H1 (cell line): ENCODE data around the gene HLF. TPM values are rescaled to one million over a fixed set of nuclear protein-coding genes. Genes with fewer than 3 reads are reported as not detected.

Source experiments
- CTCF ChIA-PET: fragments of 300-600 bp; sonication (Branson Sonifier 250); formaldehyde crosslinking; loops from one replicate; lab custom pipeline; 2021; ENCODE audit not compliant: partially characterized antibody; lab: Charles Lee
- POLR2A ChIA-PET: fragments of 300-600 bp; sonication (Branson Sonifier 250); formaldehyde crosslinking; loops from one replicate; lab custom pipeline; 2021; ENCODE audit warnings: inconsistent platforms; ENCODE audit not compliant: partially characterized antibody; lab: Charles Lee
- DNase-seq, 2 experiments: peaks; one replicate each; pipeline versions ENCODE4 v3.0.0 to v3.0.0-alpha.2; 2010 to 2022; ENCODE audit warnings: low spot score in 2 of 2, low read depth in 1 of 2, mixed read lengths in 1 of 2
- FAIRE-seq: peaks from 2 replicates; lab custom pipeline; 2011; peaks lifted over from hg19 to GRCh38; lab: Jason Lieb, UNC
- H2AFZ ChIP-seq: 2 replicates; pipeline ENCODE4 v1.8.1; 2012; ENCODE audit warnings: low read length, inconsistent platforms
- H2AK5ac ChIP-seq: 2 replicates; pipeline ENCODE4 v1.6.1; 2013; ENCODE audit warnings: low read depth, low read length
- H2BK120ac ChIP-seq: replicated peaks from 2 replicates; pipeline ENCODE3; 2013; ENCODE audit warnings: low read depth, low read length, inconsistent platforms
- H2BK12ac ChIP-seq: 2 replicates; pipeline ENCODE4 v1.6.1; 2013; ENCODE audit warnings: low read depth, low read length
- H2BK15ac ChIP-seq: 2 replicates; pipeline ENCODE4 v1.6.1; 2013; ENCODE audit warnings: low read length
- H2BK20ac ChIP-seq: 2 replicates; pipeline ENCODE4 v1.6.1; 2013; ENCODE audit warnings: low read length
- H2BK5ac ChIP-seq: 2 replicates; pipeline ENCODE4 v1.6.1; 2013; ENCODE audit warnings: low read depth, low read length
- H3K14ac ChIP-seq: 2 replicates; pipeline ENCODE4 v1.6.1; 2013; ENCODE audit warnings: inconsistent platforms; ENCODE audit not compliant: insufficient read length
- H3K18ac ChIP-seq: 2 replicates; pipeline ENCODE4 v1.6.1; 2013; ENCODE audit warnings: low read length; ENCODE audit errors: extremely low read depth
- H3K23ac ChIP-seq: 2 replicates; pipeline ENCODE4 v1.6.1; 2013; ENCODE audit warnings: inconsistent platforms; ENCODE audit not compliant: insufficient read length
- H3K23me2 ChIP-seq: 2 replicates; pipeline ENCODE4 v1.6.1; 2013; ENCODE audit warnings: low read depth, low read length
- H3K27ac ChIP-seq: 2 replicates; pipeline ENCODE4 v1.6.1; 2011; ENCODE audit warnings: low read depth, low read length, inconsistent platforms
- H3K27me3 ChIP-seq, 4 experiments: replicated peaks in 1 of 4; 1 replicate in 1 of 4; 2 replicates in 3 of 4; pipeline versions ENCODE4 v1.6.1 to v1.8.1; 2011 to 2013; ENCODE audit warnings: low read length in 3 of 4, mild to moderate bottlenecking in 3 of 4, inconsistent platforms in 2 of 4, mixed read lengths in 2 of 4, moderate library complexity in 1 of 4; ENCODE audit not compliant: control insufficient read depth in 3 of 4, insufficient read depth in 3 of 4; ENCODE audit errors: extremely low read depth in 1 of 4
- H3K36me3 ChIP-seq, 4 experiments: 2 replicates each; pipeline versions ENCODE4 v1.6.1 to v1.8.1; 2011 to 2013; ENCODE audit warnings: mild to moderate bottlenecking in 4 of 4, low read length in 3 of 4, moderate library complexity in 2 of 4, control low read depth in 1 of 4, inconsistent platforms in 1 of 4; ENCODE audit not compliant: insufficient read depth in 4 of 4, control insufficient read depth in 2 of 4
- H3K4ac ChIP-seq: replicated peaks from 2 replicates; pipeline ENCODE3; 2013; ENCODE audit warnings: low read length, low read depth, mixed read lengths, inconsistent platforms; ENCODE audit not compliant: insufficient read length
- H3K4me1 ChIP-seq, 4 experiments: replicated peaks in 1 of 4; 1 replicate in 1 of 4; 2 replicates in 3 of 4; pipeline versions ENCODE4 v1.6.1 to v1.8.1; 2011 to 2013; ENCODE audit warnings: low read length in 3 of 4, inconsistent platforms in 2 of 4, mixed read lengths in 1 of 4; ENCODE audit not compliant: insufficient read depth in 4 of 4, control insufficient read depth in 3 of 4
- H3K4me2 ChIP-seq, 2 experiments: 2 replicates each; pipeline versions ENCODE4 v1.6.1 to v1.8.1; 2011 to 2013; ENCODE audit warnings: low read depth in 2 of 2, low read length in 2 of 2, control low read depth in 1 of 2, inconsistent platforms in 1 of 2, mild to moderate bottlenecking in 1 of 2; ENCODE audit not compliant: insufficient read depth in 1 of 2
- H3K4me3 ChIP-seq, 4 experiments: fragments of 200-600, 300-600 bp in 1 of 4; sonication (generic), shearing (Covaris generic), sonication (Bioruptor Twin) in 1 of 4; 2 replicates each; pipeline versions ENCODE4 v1.5.1 to v1.8.1; 2011 to 2016; ENCODE audit warnings: low read length in 4 of 4, low read depth in 3 of 4, control low read depth in 2 of 4, inconsistent platforms in 2 of 4, mild to moderate bottlenecking in 2 of 4, mixed read lengths in 1 of 4, moderate library complexity in 1 of 4; ENCODE audit not compliant: insufficient read depth in 2 of 4; ENCODE audit errors: extremely low read depth in 1 of 4
- H3K56ac ChIP-seq: replicated peaks from 2 replicates; pipeline ENCODE3; 2013; ENCODE audit warnings: low read depth, mild to moderate bottlenecking, mixed read lengths, low read length, inconsistent platforms; ENCODE audit not compliant: insufficient read length
- H3K79me1 ChIP-seq: 2 replicates; pipeline ENCODE4 v1.6.1; 2013; ENCODE audit warnings: low read depth, low read length, control low read depth
- H3K79me2 ChIP-seq, 2 experiments: 2 replicates each; pipeline versions ENCODE4 v1.6.1 to v1.8.1; 2012 to 2013; ENCODE audit warnings: low read length in 2 of 2, mild to moderate bottlenecking in 2 of 2, inconsistent platforms in 1 of 2; ENCODE audit not compliant: insufficient read depth in 2 of 2, control insufficient read depth in 1 of 2
- H3K9ac ChIP-seq, 4 experiments: replicated peaks in 1 of 4; 1 replicate in 1 of 4; 2 replicates in 3 of 4; pipeline versions ENCODE4 v1.6.1 to v1.8.1; 2011 to 2013; ENCODE audit warnings: low read depth in 3 of 4, low read length in 3 of 4, control low read depth in 2 of 4, mild to moderate bottlenecking in 2 of 4, moderate library complexity in 2 of 4, inconsistent platforms in 1 of 4; ENCODE audit errors: extremely low read depth in 1 of 4
- H3K9me3 ChIP-seq, 2 experiments: 2 replicates each; pipeline versions ENCODE4 v1.6.1 to v1.8.1; 2012 to 2013; ENCODE audit warnings: mild to moderate bottlenecking in 2 of 2, moderate library complexity in 2 of 2, control low read depth in 1 of 2, inconsistent platforms in 1 of 2, low read depth in 1 of 2, low read length in 1 of 2, mixed read lengths in 1 of 2; ENCODE audit not compliant: insufficient read depth in 2 of 2
- H4K20me1 ChIP-seq, 2 experiments: replicated peaks in 1 of 2; 2 replicates each; pipeline versions ENCODE3 to v1.8.1; 2011 to 2013; ENCODE audit warnings: inconsistent platforms in 2 of 2, low read length in 2 of 2, mild to moderate bottlenecking in 1 of 2; ENCODE audit not compliant: insufficient read depth in 2 of 2, control insufficient read depth in 1 of 2
- H4K5ac ChIP-seq: 2 replicates; pipeline ENCODE4 v1.6.1; 2013; ENCODE audit warnings: low read length, low read depth, mixed read lengths, inconsistent platforms; ENCODE audit not compliant: insufficient read length
- H4K8ac ChIP-seq: 2 replicates; pipeline ENCODE4 v1.8.0; 2013; ENCODE audit warnings: mild to moderate bottlenecking, moderate library complexity, low read length, inconsistent platforms; ENCODE audit not compliant: insufficient read depth; ENCODE audit errors: extremely low read depth
- H4K91ac ChIP-seq: replicated peaks from 2 replicates; pipeline ENCODE3; 2013; ENCODE audit warnings: low read length, mixed read lengths, inconsistent platforms; ENCODE audit not compliant: insufficient read length
- BACH1 ChIP-seq: IDR thresholded peaks from 2 replicates; pipeline ENCODE4 v1.6.1; 2012; ENCODE audit warnings: low read length, improper control_type of control experiment
- BRCA1 ChIP-seq: IDR thresholded peaks from 2 replicates; pipeline ENCODE4 v1.6.1; 2012; ENCODE audit warnings: low read depth, low read length, improper control_type of control experiment
- CTCF ChIP-seq, 3 experiments: IDR thresholded peaks; 1 replicate in 2 of 3; 2 replicates in 1 of 3; pipeline versions ENCODE4 v1.5.1 to v1.6.1; 2011; ENCODE audit warnings: low read length in 3 of 3, mild to moderate bottlenecking in 3 of 3, inconsistent platforms in 2 of 3, low read depth in 1 of 3, moderate library complexity in 1 of 3; ENCODE audit not compliant: insufficient read depth in 1 of 3; ENCODE audit errors: control extremely low read depth in 1 of 3
- SIRT6 ChIP-seq: IDR thresholded peaks from one replicate; pipeline ENCODE4 v1.7.1; 2012; ENCODE audit warnings: low read length, inconsistent platforms
- SP2 ChIP-seq: IDR thresholded peaks from 2 replicates; pipeline ENCODE4 v1.6.1; 2012; ENCODE audit warnings: mild to moderate bottlenecking, low read length, inconsistent platforms
- SUZ12 ChIP-seq: fragments of 200-600 bp; sonication (generic); IDR thresholded peaks from 2 replicates; pipeline ENCODE4 v1.6.1; 2012; ENCODE audit warnings: mild to moderate bottlenecking, inconsistent platforms, low read length, moderate library complexity, mixed read lengths
- TBP ChIP-seq: IDR thresholded peaks from 2 replicates; pipeline ENCODE4 v1.6.1; 2011; ENCODE audit warnings: low read depth, low read length, improper control_type of control experiment
- TCF12 ChIP-seq: IDR thresholded peaks from 2 replicates; pipeline ENCODE4 v1.6.1; 2011; ENCODE audit warnings: low read depth, mild to moderate bottlenecking, low read length
- whole genome bisulfite sequencing, 2 experiments: shearing (Covaris generic) in 1 of 2; methylation state at CpG; one replicate each; pipeline versions ENCODE4 v1.1.6 to v1.1.7; 2013 to 2015; ENCODE audit warnings: low lambda C conversion rate in 2 of 2, mixed read lengths in 2 of 2, inconsistent platforms in 1 of 2, low coverage in 1 of 2, missing lambda C conversion rate in 1 of 2; ENCODE audit not compliant: insufficient replicate concordance in 2 of 2, insufficient coverage in 1 of 2, insufficient read length in 1 of 2; ENCODE audit errors: extremely low coverage in 1 of 2, missing lambda C conversion rate in 1 of 2; 5-methylcytosine and 5-hydroxymethylcytosine counted together
- polyA plus RNA-seq, 7 experiments: library from polyadenylated mRNA; depleted of rRNA in 3 of 7; stranded (reverse) in 5 of 7; unstranded in 2 of 7; fragments of >200 nt in 5 of 7; fragments of 200-250 nt in 2 of 7; gene quantifications; 1 replicate in 5 of 7; 2 replicates in 1 of 7; 4 replicates in 1 of 7; pipeline versions ENCODE4 v1.2.1 to v1.2.3, GENCODE V29; 2011 to 2013; ENCODE audit warnings: missing spikeins in 2 of 7, mixed read lengths in 2 of 7
- total RNA-seq: library from RNA; stranded (reverse); fragmentation: NEBNext Ultra II Directional; extraction: Animal tissue kit (Norgen Biotek cat#: 25700); gene quantifications from 2 replicates; pipeline ENCODE4 v1.2.1, GENCODE V29; 2021

Gene HLF
- total and polyA plus RNA-seq, 2 of the 8 experiments (the other 6 are each of a cell fraction or from before 2014, with no cell fraction given): 0.39 to 0.60 TPM

GRCh38 chr17:55289978-55290377, 25.2 kb downstream of the HLF start:
- Histone ChIP-seq H2BK120ac (no peak overlapping the region), H2AK5ac (no peak overlapping the region), H3K18ac (no peak overlapping the region), H4K8ac (no peak overlapping the region), H3K9ac (no peak overlapping the region), H3K4me1 (no peaks in the 10 kb centered on the region), H4K5ac (no peak overlapping the region), H3K79me1 (no peaks in the 10 kb centered on the region), H3K23ac (no peak overlapping the region), H3K9me3 (no peaks in the 10 kb centered on the region), H3K4ac (no peak overlapping the region), H3K56ac (no peak overlapping the region), H3K27me3 (no peaks in the 10 kb centered on the region), H3K27ac (no peak overlapping the region), H2BK12ac (no peak overlapping the region), H3K79me2 (no peaks in the 10 kb centered on the region), H3K4me3 (no peak overlapping the region), H2AFZ (no peak overlapping the region), H2BK5ac (no peak overlapping the region), H4K20me1 (no peaks in the 10 kb centered on the region), H3K14ac (no peak overlapping the region), H3K23me2 (no peaks in the 10 kb centered on the region), H2BK15ac (no peak overlapping the region), H3K36me3 (no peaks in the 10 kb centered on the region), H3K4me2 (no peak overlapping the region), H4K91ac (no peak overlapping the region), H2BK20ac (no peak overlapping the region)
- ChIA-PET CTCF (interaction anchor here (0.6 to 1.0 kb wide), 3 partner anchors 67 to 285 kb away, joined by 3 read pairs; no protein-coding TSS in a partner anchor), POLR2A (no interaction called here)
- TF ChIP-seq CTCF (IDR thresholded peaks at IDR 0.05; ENCODE audit: control extremely low read depth in 1 of 3, insufficient read depth in 1 of 3, low read depth in 1 of 3, low read length in 3 of 3) (no peak), SIRT6 (no peak), BACH1 (no peak), SP2 (no peak), TCF12 (no peak), TBP (no peak), BRCA1 (no peak), SUZ12 (no peak)
- 87% methylated on average over 4 of the region's 4 CpGs; no CpG with 5 or more reads in 1 of the 2 experiments for WGBS, 2 experiments
- FAIRE-seq (no peak), DNase-seq (no peak)
